ENCODE measurements around the gene SNAI1.
"Not testable (repeated sequence)": the region's sequence is repeated elsewhere in the genome, so short reads cannot be mapped to it uniquely, and the experiment has no call there.

Gene SNAI1

DNA sequence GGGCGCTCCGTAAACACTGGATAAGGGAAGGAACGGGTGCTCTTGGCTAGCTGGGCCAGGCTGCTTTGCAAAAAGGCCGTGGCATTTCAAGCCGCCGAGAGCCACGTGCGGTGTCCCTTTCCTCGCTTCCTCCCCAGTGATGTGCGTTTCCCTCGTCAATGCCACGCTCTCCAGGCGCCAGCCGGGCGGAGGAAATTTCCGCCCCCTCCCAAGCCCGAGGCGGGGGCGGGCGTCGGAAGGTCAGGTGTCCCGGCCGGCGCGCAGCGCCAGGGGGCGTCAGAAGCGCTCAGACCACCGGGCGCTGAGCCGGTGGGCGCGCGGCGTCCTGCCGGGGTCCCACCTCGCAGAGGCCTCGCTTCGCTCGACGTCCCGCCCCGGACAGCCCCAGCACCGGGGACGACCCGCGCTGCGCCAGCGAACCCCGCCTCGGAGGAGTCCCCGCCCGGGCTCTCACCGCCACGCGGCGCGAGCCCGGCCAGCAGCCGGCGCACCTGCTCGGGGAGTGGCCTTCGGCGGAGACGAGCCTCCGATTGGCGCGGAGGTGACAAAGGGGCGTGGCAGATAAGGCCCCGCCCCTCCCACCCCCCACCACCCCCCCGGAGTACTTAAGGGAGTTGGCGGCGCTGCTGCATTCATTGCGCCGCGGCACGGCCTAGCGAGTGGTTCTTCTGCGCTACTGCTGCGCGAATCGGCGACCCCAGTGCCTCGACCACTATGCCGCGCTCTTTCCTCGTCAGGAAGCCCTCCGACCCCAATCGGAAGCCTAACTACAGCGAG is at the start of gene SNAI1:
SNAI1 (plus strand) TSS at position 635 of the 777 bp plus-strand sequence; CDS start at position 715, 80 bp downstream.
- DNase-seq = peak; percentile 86

DNA sequence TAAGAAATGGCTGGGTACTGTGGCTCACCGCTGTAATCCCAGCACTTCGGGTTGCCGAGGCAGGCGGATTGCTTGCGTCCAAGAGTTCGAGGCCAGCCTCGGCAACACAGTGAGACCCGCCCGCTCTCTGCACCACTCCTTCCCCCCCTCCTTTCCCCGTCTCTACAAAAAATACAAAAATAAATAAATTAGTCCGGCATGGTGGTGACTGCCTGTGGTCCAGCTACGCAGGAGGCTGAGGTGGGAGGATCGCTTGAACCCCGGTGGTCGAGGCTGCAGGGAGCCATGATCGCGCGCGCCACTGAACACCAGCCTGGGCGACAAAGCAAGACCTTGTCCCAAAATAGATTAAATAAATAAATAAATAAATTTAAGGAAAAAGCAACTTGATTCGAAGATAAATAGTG is 47.0 kb upstream of the SNAI1 start:
- DNase-seq = no peak

DNA sequence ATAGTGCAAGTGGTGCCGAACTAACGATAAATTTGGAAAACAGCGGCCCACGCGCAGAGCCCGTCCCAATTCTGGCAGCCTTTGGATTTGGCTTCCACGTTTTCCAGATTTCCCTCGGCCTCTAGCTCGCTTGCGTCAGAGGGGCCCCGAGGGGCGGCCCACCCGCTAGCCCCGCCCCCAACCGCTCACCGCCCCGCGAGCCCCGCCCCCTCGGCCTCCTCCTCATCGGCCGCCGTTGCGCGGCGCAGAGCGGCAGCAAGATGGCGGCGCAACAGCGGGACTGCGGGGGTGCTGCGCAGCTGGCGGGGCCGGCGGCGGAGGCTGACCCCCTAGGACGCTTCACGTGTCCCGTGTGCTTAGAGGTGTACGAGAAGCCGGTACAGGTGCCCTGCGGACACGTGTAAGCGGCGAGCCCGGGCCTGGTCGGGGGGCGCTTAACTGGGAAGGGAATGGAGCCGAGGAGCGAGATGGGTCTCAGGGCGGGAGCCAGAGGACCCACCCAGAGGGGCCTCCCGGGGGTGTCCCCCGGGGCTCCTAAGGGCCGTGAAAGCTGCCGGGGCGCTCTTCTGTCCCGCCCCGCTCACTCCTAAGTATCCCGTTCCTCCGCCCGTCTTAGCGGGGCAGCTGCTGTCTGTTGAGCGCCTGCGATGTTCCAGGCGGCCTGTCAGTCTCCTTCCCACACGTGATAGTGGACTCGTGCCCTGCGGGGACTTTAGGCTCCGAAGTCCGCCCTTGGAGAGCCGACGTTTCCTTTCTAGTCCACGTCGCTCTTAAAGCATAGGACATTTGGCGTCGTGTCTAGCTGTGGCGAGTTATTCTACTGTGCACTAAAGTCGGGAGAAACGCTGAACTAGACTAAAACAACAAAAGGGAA is 46.4 kb upstream of the SNAI1 start, which contains the start of gene RNF114:
RNF114 (plus strand) TSS at position 245 of the 874 bp plus-strand sequence; CDS start at position 261, 16 bp downstream.
- peak; percentile 94 for DNase-seq

DNA sequence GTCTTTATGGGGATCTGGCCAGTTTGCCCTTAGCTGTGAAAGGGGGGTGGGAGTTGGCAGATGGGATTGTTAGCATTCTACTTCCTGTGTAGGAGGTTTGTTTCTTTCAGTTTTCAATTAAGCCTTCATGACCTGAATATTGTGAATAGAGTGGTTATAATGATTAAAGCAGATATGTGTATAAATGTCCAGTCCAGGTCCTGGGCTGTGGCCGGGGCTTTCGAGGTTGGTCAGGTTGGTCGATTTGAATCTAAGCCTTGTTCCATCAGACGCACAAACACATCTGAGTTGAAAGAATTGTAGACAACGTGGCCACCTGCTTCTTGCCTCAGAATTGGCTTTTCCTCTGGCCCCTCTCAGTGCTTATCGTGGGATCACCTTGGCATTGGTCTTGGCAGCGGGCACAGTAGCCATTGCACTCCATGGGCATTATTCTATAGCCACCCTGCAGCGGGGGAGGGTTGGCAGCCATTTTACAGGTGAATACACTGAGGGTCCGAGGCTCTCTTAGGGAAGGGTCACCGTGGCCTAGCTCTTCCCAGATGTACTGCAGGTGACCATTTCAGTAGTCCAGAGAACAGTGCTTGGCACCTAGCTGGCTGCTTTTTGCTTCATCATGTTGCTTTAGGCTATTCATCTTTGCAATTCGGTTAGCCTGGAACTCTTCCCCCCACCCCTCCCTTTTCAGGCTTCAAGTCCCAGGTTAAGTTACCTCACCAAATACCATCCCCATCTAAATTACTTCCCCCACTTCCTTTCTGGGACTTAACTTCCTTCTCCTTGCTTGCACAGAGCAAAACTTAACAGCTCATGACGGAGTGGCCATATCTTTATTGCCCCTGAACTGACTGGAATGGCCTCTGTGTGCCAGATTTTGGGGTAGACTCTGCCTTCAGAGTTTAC is 45.5 kb upstream of the SNAI1 start:
- no peak for DNase-seq

DNA sequence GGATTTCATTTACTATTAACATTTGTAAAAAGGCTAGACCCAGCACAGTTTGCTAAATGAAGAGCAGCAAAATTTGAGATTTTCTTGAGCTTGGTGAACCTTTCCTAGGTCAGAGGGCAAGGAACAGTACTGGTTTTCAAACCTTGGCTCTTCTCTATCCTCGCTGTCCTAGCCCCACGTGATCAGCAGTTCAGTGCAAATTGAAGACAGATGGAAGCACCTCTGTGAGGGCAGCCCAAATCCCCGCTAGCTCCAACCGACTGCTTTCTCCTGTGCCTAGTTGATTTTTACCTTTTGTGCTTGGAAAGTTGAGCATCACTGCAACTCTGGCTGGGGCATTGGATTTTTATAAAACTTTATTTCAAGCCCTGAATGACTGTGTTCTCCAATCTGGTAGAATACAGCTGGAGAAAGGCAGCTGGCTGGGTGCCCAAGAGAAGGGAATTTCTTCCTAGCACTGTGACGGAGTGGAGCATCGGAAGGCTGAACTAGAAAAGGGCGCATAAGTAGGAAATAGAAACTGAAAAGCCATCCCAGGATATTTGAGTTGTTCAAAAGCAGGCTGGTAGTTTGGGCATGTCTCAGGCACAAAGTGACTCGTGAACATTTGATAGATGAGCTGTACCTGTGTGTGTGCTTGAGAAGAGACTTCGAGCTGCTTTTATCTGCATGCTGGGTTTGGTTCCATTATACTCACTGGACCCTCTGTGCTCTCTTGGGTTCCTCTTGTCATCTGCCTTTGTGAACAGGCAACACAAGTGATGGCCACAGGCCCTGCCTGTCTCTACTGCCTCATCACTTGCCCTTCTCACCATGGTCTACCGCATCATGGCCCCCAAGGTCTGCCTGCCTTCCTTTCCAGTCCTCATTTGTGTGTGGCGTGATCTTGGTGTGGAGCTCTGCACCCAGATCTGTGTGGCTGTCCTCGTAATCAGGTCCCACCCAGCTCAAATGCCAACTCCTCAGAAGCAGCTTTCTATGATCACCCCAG is 44.3 kb upstream of the SNAI1 start:
- no peak for DNase-seq

DNA sequence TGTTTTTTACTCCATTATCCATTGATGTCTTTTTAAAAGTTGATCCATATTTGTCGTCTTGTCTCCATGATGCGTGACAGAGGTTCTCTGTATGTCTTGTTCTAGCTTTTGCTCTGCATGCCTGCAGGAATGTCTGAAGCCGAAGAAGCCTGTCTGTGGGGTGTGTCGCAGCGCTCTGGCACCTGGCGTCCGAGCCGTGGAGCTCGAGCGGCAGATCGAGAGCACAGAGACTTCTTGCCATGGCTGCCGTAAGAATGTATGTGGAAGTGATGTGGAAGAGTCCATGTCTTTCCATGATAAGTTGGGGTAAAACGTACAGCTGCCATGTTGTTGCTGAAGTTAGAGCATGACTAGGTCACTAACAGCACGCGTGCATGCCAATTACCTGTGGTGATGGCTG is 41.3 kb upstream of the SNAI1 start:
- no peak for DNase-seq

DNA sequence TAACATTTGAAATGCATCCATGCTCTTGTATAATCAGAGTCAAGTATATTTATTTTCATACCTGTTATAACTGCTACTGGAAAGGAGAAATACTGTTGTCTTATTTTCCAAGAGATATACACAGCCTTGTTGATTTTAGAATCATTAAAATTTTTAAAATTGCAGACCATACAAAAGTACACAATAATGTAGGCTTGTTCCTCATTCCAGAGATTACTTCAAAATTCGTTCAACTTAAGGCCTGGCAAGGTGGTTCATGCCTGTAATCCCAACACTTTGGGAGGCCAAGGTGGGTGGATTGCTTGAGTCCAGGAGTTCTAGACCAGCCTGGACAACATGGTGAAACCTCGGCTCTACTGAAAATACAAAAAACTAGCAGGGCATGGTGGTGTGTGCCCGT is 40.5 kb upstream of the SNAI1 start:
- no peak for DNase-seq

DNA sequence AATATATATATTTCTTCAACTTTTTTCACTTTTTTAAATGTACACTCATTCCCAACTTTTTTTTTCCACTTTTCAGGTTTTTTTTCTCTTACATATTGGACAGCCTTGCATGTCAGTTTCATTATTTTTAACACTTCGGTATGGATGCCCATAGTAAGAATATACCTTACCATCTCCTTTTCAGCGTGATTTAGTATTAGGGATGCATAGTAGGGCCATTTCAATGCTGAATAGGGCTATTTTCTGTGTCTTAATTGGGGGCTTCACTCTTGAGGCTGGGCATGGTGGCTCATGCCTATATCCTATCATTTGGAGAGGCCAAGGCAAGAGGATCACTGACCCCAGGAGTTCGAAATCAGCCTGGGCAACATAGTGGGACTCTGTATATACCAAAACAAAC is 39.8 kb upstream of the SNAI1 start:
- DNase-seq = no peak

DNA sequence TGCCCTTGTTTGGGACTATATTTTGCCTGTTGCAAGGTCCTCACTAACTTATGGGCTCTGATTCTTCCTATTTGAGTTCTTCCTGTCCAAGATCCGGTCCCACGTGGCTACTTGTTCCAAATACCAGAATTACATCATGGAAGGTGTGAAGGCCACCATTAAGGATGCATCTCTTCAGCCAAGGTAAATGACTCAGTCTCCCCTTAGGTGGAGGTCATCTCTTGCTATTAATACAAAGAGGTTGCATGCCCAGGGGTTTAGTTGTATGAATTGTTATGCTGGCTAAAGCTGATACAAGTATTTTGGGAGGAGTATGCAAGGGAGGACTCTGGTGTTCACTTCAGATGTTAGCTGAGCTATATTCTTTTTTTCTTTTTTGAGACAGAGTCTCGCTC is 37.5 kb upstream of the SNAI1 start:
- DNase-seq = no peak

DNA sequence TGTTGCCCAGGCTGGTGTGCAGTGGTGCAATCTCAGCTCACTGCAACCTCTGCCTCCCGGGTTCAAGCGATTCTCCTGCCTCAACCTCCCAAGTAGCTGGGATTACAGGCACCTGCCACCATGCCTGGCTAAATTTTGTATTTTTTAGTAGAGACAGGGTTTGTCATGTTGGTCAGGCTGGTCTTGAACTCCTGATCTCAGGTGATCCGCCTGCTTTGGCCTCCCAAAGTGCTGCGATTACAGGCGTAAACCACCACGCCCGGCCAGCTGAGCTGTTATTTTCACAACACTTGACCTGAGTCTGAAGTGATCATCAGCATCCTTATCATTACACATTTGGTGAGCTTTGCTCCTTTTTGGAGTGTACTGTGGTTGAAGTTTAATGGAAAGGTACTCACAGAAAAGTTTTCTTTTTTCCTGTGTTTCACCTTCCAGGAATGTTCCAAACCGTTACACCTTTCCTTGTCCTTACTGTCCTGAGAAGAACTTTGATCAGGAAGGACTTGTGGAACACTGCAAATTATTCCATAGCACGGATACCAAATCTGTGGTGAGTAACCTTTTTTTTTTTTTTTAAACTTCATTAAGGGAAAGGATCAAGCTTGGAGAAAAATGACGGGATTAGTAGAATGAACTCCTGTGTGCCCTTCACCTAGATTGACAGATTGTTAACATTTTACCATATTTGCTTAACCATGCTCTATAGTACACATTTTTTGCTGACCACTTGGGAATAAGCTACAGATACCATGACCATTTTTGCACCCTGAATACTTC is 36.9 kb upstream of the SNAI1 start:
- DNase-seq = no peak

DNA sequence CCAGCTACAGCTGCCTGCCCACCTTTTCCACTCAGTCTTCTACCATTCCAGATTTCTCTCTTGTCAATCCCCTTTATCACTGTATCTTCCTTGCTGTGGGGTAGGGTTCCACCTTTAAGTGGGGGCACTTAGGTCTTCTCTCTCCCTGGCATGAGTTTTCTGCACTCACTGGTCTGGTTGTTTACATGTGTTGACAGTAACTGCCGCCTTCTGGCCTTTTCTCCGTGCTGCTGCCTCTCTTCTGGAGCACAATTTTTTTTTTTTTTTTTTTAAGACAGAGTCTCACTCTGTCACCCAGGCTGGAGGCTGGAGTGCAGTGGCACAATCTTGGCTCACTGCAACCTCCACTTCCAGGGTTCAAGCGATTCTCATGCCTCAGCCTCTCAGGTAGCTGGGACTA is 34.6 kb upstream of the SNAI1 start:
- DNase-seq = no peak

DNA sequence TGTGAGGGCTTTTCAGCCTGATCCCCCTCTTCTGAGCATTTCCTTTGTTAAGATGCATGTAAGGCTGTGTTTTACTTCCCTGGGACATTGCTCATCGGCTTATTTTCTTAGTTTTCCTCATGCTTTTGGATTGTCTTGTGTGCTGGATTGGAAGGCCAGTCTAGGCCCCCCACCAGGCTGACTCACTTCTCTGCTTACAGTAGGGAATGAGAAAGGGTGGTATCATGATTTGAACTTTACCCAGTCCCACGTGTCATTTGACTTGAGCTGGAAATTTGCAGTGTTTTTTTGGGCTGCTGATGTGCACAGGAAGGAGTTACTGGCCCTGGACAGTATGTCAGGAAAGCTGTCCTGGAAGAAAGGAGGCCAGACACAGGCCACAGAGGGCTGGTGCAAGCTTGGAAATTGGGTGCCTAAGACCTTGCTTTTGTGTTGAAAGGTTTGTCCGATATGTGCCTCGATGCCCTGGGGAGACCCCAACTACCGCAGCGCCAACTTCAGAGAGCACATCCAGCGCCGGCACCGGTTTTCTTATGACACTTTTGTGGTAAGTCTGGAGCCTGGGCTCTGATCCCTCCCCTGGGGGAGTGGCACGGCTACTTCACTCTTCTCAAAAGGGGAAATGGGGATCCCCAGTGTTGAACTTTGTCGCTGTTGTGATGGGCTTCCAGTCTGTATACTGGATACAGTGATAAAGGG is 33.8 kb upstream of the SNAI1 start:
- no peak for DNase-seq

DNA sequence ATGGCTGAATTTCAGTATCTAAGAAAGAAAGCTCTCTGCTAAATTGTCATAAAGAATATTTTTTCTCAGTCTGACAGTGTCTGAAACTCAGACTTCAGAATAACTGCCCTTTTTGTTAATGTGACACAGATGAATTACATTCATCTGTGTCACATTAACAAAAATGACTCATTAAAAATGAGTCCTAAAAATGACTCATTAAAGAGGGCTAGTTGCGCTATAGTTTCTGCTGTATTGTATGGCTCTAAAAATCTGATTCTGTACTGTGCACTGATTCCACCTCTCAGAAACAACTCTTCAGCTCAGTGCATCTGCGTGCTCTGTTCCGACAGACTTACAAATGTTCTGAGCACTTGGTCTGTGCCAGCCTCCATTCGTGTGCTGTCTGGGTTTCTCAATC is 31.6 kb upstream of the SNAI1 start:
- DNase-seq = no peak

DNA sequence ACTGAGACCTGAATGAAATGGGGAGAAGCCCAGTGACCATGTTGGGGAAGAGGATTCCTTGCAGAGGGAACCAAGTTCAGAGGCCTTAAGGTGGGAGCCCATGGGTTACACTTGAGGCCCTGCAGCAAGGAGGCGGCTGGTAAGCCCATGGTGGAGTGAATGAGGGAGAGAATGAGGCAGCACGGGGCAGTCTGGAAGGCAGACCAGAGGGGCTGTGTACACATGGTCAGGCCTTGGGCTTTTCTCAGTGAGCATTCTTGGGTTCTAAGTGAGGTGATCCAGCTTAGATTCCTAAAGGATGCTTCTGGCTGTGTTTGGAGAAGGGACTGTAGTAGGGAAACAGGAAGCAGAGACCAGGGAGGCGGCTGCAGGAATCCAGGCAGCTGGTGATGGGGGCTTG is 27.6 kb upstream of the SNAI1 start:
- DNase-seq = no peak

DNA sequence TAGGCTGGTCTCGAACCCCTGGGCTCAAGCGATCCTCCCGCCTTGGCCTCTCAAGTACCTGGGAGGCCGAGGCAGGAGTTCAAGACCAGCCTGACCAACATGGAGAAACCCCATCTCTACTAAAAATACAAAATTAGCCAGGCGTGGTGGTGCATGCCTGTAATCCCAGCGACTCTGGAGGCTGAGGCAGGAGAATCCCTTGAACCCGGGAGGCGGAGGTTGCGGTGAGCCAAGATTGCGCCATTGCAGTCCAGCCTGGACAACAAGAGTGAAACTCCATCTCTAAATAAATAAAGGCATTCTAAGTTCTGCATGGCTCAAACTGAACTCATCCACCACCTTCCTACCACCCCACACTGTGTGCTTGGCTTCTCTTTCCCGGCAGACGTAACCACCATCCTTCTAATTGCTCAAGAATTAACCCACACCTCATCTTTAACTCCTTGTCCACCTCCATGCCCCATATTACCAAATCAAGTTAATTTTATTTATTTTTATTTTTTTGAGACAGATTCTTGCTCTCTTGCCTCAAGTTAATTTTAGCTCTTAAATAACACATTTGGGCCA is 26.9 kb upstream of the SNAI1 start:
- not testable (repeated sequence) for DNase-seq

DNA sequence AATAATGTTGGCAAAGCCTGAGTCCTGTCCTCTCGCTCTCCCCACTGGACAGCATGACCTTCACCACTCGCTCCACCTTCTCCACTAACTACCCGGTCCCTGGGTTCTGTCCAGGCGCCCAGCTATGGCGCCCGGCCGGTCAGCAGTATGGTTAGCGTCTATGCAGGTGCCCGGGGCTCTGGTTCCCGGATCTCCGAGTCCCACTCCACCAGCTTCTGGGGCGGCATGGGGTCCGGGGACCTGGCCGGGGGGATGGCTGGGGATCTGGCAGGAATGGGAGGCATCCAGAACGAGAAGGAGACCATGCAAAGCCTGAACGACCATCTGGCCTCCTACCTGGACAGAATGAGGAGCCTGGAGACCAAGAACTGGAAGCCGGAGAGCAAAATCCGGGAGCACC is 26.1 kb upstream of the SNAI1 start:
- DNase-seq = no peak

DNA sequence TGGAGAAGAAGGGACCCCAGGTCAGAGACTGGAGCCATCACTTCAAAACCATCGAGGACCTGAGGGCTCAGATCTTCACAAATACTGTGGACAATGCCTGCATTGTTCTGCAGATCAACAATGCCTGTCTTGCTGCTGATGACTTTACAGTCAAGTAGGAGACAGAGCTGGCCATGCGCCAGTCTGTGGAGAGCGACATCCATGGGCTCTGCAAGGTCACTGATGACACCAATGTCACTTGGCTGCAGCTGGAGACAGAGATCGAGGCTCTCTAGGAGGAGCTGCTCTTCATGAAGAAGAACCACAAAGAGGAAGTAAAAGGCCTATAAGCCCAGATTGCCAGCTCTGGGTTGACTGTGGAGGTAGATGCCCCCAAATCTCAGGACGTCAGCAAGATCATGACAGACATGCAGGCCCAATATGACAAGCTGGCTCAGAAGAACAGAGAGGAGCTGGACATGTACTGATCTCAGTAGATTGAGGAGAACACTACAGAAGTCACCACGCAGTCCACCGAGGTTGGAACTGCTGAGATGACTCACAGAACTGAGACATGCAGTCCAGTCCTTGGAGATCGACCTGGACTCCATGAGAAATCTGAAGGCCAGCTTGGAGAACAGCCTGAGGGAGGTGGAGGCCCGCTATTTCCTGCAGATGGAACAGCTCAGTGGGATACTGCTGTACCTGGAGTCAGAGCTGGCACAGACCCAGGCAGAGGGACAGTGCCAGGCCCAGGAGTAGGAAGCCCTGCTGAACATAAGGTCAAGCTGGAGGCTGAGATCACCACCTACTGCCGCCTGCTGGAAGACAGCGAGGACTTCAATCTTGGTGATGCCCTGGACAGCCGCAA is 25.5 kb upstream of the SNAI1 start:
- DNase-seq = not testable (repeated sequence)

DNA sequence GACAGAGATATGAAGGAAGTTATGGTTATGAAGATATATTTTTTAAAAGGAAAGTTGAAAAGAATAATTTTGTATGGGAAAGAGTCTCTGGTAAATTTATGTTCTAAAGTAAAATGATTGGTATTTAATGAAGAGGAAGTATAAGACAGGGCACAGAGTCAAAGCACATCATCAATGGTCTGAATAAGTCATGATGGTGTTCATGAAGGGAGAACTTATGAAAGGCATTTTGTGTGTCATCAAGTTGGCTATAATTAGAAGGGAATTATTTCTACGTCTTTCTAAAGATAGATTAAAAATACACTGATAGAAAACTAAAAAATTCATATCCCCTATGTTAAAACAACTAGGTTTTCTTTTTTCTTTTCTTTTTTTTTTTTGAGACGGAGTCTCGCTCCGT is 21.4 kb upstream of the SNAI1 start:
- DNase-seq = no peak
